HG03175 (cell line): ENCODE data around the gene MRPS24.
A peak's percentile ranks its signal among the peaks of the same experiment; 100 is the strongest.

ENCODE experiments used
- ATAC-seq: cut with Tn5 transposase; IDR thresholded peaks from one replicate; pipeline ENCODE4 v1.9.1; 2021; ENCODE audit warnings: mild to moderate bottlenecking, moderate library complexity; ENCODE audit not compliant: unreplicated experiment

The MRPS24 gene

DNA sequence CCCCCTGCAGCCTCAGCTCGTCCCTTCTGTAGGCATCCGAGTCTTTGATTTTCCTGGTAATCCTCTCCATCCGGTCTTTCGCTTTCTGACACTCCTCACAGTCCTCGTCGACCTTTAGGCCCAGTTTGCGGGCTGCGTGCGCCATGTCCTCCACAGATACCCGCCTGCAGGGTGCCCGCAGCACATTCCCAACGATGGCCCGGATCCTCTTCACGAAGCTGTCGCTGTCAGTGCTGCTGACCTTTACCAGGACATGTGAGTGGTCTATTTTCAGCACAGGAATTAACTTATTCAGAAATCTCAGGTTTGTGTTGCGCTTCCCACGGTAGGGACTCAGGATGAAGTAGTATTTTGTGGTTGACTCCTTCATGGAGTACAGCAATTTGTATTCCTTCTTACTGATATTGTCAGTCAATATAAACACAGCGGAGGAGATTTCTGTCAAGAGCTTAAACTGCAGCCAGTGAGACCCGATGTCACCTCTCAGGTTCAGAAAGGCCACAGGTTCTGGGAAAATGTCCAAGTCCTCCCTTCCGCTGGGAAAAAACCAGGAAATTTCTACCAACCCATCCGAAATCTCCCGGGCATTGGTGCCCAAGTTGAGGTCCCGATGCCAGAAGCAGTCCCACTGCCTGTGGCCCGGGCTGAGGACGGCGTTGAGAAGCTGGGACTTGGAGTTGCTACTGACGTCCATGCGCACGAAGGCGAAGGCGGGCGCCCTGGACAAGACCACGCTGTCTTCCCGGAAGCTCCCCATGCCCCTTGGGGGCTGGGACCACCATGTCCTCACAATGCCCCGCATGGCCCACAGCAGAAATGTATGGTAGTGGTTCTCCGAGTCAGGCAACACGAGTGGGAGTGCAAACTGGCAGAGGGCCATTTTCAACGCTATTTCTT, 8.9 kb upstream of the MRPS24 start:
- no peak for ATAC-seq

DNA sequence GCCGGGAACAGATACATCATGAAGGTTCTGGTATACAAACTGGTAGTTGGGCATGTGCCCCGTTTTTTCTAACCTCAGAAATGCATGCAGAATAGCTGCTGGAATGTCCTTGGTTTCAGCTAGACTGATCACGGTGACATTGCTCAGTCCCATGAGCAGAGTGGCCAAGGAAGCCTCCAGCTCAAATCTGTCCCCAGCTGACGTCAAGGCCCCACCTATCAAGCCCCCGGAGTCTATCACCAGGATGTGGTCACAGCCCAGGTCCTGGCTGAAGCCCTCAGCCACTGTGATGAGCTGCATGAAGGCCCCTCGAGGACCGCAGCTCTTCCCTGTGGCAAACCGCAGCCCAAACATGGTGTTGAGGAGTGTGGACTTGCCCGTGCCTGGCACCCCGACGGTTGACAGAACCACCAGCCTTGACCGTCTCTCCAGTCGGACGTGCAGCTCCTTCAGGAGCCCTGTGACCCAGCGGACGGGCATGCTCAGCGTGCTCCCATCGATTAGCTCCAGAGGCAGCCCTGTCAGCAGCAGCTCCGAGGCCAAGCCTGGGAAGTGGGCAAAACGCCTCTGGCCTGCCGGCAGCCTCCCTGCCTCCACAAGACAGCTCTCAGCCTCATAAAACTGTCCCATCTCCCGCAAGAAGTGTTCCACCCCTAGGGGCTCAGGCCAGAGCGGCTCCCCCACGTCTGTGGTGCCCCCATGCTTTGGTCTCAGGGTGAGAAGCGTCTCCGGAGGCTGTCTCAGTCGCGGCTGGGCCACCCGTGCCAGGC, 7.8 kb upstream of the MRPS24 start:
- ATAC-seq: no peak

DNA sequence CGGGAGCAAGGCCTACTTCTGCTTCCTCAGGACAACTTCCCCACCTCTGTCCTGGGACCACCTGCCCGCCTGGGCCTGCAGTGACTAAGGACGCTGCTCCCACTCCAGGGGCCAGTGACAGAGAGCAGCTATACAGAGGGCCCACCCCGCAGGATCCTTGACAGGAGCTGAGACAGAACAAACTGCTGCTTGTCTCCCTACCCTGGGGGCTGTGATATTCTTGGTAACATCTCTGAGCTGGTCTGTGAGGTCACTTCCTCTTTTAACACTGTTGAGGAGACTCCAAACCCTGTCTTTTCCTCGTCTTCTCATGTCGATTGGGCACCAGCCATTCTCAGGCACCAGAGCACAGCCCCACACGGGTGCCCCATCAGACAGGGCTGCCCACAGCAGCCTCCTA, 6.9 kb upstream of the MRPS24 start:
- no peak for ATAC-seq

DNA sequence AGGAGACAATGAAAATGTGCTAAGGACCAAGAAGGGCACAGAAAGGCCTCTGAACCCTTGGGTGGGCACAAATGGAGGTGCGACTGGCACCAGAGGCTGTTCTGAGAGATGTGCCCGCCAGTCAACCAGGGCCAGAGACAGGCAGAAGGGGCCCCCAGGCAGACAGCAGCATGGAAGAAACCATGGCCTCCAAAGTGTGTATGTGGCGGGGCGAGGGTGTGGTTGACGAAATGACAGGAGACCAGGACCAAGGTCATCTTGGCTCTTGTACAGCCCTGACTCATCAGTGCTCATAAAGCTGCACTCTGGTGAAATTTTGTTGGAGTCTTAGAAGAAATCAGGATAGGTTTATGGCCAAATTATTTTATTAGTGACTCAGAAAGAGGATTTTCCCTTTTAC, 4.0 kb upstream of the MRPS24 start:
- ATAC-seq: no peak

DNA sequence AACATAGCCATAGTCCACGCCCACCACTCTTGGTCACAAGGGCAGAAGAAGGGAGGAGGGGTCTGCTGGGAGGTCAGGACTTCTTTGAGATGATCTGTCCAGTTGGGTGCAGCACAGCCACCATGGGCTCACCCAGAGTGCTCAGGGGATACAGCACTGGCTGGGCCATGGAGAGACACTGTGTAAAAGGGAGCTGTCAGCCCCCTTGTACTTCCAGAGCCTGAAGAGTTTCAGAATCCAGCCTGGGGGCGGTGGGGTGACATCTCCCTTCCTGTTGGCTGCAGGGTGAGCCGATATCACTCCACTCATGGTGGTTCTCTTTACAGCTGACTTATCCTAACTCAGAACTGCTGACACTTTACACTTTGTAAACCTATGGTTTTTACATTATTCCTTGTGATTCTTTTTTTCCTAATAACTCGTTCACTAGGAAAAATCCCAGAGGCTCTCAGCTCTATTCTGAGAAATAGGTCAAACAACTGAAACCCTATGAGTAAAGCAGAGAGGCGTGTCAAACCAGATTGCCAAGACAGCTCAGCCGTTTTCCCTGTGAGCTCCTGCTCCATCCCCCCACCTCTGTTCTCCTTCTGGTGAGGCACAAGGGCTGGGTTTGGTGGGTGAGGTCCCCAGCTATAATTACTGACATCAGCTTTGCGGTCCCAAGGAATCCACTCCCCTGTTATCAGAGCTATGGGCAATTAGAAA, 3.2 kb upstream of the MRPS24 start:
- no peak for ATAC-seq

DNA sequence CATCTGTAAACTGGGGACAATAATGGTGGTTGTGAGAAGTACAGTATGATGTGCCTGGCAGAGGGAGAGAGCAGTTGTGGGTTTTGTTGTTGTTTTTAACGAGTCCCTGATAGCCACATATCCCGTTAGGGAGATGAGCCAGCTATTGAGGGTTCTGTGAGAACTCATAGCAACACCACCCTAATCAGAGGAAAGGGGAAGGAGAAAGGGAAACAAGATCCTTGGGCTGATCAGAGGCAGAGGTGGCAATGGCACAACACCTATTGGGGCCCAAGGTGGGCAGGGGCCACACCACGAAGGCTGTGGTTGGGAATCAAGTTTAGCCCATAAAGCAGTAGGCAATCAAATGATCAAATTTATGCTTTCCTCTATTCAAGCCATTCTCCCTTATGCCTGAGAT, 1.7 kb upstream of the MRPS24 start:
- no peak for ATAC-seq

DNA sequence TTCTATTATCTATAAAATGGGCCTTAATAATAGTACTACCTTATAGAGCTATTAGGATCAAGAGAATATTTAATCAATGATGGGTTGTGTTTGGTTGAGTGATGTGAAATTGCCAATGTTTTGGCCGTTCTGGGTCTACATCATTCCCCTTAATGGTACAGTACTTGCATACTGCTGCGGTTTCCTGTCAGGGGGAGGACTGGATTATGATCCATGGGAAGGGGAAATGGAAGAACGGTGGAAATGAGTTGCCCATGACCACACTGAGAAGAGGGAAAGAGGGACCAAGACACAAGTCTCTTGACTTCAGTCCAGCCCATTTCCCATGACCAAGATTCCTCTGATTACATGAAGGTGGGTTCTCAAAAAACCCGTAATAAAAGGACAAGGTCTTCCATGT, 999 bp upstream of the MRPS24 start:
- no peak for ATAC-seq

DNA sequence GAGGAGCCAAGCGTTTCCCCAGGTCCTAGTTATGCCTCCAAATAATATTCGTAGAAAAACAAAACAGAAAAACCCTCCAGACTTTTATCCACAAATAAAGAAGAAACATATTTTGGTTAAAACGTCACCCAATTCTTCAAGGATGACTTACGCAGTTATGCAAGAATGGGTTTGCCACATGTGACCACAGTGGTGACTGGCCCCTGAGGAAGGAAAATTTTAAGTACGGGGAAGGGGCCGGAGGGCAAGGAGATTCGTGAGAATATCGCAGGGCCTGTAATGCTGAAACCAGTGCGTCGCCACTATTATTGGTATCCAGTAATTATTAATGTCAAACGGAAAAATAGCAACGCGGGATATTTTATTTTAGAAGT, 537 bp upstream of the MRPS24 start:
- ATAC-seq: peak; percentile 17

DNA sequence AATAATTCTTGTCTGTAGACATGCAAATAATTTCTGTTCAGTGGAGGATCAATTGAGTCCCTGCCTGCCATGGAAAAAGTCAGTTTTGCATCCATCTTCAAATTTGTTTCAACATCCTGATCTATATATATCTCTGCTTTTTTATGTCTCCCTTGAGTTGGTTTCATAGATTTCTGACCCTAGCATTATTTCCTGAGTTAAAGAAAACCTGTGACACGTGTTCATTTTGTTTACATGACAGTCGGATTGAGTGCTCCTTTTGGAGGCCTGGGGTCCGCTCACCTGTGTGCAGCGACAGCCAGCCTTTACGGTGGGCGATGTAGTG, 674 bp downstream of the MRPS24 start:
- no peak for ATAC-seq

DNA sequence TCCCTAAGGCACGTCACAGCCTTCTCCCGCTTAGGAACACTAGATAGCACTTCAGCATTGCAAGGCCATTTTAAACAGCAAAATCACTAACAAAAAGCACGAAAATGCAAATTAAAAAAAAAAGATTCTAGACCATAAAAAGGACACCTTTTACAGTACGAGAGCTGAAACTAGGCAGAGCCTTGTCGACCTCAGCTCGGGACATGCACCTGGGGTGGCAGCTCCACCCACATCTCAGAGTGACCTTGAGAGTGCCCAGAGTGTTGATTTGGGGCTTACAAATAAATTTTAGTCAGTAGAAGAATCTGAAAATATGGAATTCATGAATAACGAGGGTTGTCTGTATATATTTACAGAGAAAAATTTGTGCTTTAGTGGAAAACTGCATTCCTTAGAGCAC, 1.1 kb downstream of the MRPS24 start:
- ATAC-seq: no peak

DNA sequence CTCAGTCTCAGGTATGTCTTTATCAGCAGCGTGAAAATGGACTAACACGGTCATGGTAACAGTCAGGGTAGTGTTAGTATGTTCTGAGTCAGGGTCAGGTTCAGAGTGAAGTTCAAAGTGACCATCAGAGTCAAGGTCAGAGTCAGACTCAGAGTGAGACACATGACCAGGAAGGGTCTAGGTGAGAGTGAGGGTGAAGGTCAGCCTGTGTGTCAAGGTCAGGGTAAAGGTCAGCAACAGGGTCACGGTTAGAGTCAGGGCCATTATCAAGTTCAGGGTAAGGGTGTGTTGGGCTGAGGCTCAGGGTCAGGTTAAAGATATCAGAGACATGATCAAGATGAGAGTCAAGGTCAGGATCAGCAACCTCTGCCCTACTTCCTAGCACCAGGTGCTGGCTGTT, 4.0 kb downstream of the MRPS24 start:
- ATAC-seq: no peak

DNA sequence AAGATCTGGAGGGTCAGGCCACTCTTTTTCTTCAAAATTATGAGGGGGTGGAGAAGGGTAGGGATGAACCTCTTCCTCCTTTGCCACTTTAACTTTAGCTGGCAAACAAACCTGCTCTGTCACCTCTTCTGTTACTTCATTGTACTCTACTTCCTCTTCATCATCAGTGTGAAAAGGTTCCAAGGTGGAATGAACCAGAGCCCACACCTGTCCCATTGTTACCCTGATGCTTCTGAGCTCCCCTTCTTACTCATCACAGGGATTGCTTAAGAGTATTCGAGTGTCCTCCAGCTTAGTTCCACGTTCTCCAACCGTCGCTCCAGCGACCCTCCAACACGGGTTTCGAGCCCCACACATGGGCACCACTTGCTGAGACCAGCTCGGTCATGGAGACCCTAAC, 5.2 kb downstream of the MRPS24 start:
- no peak for ATAC-seq

DNA sequence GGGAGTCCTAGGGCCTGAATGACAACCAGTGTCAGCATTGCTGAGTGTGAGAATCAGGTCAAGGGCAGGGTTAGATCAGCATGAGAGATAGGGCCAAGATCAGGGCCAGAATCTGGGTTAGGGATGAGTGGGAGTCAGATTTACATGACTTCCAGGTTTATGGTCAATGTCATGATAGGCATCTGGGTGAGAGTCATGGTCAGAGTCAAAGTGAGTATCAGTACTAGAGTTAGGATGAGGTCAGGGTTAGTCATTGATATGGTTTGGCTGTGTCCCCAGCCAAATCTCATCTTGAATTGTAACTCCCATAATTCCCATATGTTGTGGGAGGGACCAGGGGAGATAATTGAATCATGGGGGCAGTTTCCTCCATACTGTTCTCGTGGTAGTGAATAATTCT, 12.3 kb downstream of the MRPS24 start:
- no peak for ATAC-seq

DNA sequence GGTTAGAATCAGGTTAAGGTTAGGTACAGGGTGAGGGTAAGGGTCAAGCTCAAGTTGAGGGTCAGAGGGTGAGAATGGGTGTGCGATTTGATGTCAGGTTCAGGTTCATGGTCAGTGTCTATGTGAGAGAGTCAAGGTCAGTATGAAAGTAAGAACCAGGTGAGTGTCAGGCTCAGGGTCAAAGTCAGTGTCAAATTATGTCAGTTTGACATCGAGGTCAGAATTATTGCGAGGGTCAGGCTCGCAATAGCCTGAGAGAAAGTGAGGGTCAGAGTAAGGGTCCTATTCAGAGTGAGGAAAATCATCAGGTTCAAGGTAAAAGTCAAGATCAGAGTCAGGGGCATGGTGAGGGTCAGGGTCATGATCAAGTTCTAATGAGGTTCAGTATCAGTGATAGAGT, 13.0 kb downstream of the MRPS24 start:
- no peak for ATAC-seq

DNA sequence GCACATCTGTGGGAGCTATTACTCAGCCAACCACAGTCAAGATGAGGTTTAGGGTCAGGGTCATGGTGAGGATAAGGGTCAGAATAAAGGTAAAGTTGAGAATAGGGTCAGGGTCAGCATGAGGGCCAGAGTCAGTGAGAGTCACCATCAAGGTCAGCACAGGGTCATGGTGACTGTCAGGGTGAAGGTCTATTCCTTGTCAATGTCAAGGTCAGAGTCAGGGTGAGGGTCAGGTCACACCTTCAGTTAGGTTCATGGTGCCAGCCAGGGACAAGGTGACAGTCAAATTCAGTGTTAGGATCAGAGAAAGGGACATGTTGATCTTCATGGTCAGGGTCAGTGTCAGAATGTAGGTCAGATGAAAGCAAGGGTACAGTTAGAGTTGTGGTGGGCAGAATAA, 14.1 kb downstream of the MRPS24 start:
- ATAC-seq: no peak

DNA sequence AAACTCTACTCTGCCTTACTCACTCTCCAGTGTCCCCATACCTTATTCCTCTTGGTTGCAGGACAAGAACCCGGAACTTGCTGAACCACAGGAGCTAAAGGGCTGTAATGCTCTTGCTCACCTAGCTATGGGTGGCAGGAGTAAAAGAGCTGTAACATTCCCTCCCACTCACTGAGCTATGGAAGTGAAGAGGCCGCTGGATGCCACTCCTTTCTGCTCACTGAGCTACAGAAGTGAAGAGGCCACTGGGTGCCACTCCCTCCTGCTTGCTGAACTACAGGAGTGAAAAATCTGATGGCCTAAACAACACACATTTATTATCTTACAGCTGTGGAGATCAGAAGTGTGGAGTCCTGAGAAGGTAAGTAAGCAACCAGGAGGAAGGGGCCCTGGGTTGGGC, 17.5 kb downstream of the MRPS24 start:
- ATAC-seq: no peak

DNA sequence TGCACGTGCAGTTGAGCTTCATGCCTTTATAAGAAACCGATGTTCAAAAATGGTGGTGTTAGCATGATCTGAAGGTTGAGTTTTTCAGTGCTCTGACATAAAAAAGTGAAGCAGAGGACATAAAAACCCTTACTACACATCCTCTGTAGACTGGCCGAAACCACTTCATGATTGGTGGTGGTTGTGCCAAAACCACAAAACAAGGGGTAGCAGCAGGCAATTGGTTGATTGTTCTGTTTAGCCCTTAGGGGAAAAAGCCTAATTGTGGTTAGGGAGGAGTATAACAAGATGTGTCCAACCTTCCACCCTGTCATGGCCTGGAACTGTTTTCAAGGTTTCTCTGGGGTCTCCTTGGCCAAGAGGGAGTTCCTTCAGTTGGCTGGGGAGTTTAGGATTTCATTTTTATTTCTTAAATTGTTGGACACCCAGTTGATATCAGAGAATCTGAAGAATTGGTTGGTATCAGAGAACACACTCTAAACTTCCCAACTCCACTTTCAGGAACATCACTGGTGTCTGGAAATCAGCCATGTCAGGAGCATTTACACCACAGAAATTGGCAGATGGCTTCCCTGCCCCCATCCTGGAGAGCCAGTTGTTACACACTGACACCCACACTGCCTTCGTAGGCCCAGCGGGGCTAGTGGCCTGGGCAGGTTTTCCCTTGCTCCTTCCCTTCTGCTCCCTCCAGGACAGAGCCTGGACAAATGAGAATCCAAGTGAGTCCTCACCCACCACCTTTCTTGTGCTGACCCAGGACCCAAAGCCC, 18.8 kb downstream of the MRPS24 start:
- ATAC-seq: peak; percentile 63

DNA sequence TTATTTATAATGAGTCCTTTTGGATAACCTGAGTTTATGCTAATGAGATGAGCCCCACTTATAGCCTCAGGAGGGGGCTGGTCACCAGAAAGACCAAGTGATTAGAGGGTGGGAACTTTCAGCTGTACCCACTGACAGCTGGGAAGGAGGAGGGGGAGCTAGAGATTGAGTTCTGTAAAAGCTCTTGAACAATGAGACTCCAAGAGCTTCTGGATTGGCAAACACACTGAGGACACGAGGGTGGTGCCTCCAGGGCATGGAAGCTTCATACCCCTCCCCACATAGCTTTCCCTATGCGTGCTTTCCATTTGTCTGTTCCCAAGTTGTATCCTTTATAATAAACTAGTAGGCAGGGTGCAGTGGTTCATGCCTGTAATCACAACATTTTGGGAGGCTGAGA, 20.3 kb downstream of the MRPS24 start:
- no peak for ATAC-seq

DNA sequence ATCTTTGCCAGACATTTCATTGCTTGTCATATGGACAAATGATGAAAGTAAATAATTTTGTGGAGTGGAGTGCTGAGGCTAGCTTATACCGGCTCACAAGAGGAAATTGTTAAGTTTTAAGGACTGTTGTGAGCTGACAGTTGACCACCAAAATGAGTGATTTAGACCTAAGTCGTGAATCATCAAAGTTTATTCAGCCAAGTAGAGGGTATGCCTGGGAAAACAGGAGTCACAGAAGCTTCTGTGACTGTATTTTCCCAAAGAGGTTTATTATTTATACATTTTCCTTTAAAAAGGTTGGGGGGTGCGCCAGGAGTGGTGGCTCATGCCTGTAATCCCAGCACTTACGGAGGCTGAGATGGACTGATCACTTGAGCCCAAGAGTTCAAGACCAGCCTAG, 21.8 kb downstream of the MRPS24 start:
- ATAC-seq: no peak

DNA sequence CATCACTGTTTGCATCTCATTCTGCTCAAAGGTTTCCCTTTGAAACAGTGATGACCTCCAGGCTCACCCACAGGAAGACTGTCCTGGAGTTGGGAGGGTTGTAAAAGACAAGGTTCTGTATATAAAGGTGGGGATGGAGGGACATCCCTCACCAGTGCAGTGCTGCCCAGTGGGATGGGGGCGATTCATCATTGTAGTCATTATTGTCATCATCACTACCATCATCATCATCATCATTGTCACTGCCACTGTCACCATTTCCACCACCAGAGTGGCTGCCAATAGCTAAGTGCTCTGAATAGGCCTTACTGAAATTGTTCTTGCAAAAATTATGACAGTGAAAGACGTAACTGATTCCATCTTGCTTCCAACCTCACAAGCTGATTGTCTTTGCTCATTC, 24.7 kb downstream of the MRPS24 start:
- no peak for ATAC-seq

DNA sequence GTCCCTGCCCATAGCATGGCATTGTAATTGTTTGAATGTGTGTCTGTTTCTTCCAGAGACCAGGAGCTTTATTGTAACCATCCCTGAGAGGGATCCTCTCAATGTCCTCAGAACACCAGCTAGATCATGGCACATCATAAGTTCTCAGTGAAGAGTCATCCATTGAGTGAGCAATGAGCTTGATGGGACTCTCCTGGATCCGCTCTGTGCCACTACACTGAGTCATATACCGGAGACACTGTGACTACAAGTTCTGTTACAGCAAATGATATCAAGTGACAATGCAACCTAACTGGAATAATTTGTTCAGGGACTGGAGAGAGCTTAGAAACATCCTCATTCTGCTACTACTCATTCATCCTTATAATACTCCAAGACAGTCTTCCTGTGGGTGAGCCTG, 25.1 kb downstream of the MRPS24 start:
- ATAC-seq: no peak
